Measurements from ENCODE around the gene SNRK.

Gene SNRK

DNA sequence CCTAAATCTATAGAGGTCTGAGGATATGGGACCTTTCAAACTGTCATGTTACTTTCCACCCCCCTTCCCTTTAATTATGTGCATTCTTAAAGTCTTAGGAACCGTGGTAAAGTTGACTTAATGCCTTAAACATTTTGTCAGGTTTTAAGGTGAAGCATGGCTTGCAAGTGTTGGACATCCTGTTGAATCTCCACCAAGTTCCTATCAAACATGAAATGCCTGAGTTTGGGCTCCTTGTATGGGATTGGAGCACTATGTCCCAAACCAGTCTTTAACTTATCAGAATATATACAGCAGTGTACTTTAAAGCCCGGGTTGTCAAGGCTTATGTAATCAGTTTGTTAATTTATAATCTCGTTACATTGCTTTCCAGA is 1.1 kb downstream of the SNRK start:
- no peak for TF ChIP-seq CTCF (IDR thresholded peaks at IDR 0.05; ENCODE audit: low read depth, low read length)
- Histone ChIP-seq H3K36me3 (no peaks in the 10 kb centered on the region), H3K9me3 (no peaks in the 10 kb centered on the region), H3K27me3 (no peaks in the 10 kb centered on the region), H3K4me1 (no peaks in the 10 kb centered on the region; the same call in 1 of the 2 replicates), H3K4me3 (ENCODE audit: low read depth, low read length) (peak overlapping the region; percentile 80)
- DNase-seq, result no peak

DNA sequence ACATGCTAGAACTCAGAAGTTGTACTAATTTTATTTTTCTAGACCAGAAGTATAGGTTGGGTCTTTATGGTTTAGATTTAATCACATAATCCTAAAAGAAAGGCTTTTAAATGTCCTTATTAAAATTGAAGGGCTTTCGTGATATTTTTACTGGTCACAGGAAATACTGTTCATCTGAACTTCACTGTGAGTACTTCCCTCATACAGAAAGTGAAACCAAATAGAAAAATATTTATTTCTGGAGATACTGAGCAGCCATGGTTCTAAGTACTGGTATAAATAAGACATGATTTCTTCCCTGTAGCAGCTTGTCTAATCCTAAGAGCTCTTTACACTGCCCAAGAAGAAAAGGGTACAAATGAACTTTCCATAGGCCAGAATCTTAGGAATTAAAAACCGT is 2.0 kb downstream of the SNRK start:
- peak overlapping the region; percentile 5; the same call in 1 of the 2 replicates for H3K4me3 ChIP-seq (ENCODE audit: low read depth, low read length)
- H3K4me1 ChIP-seq, result no peaks in the 10 kb centered on the region; the same call in 1 of the 2 replicates
- H3K9me3 ChIP-seq, result no peaks in the 10 kb centered on the region
- TF ChIP-seq CTCF (IDR thresholded peaks at IDR 0.05; ENCODE audit: low read depth, low read length), result no peak
- no peak for DNase-seq
- H3K36me3 ChIP-seq, result no peaks in the 10 kb centered on the region
- no peaks in the 10 kb centered on the region for H3K27me3 ChIP-seq

- H3K36me3 ChIP-seq, result no peaks in the 10 kb centered on the region
- H3K4me1 ChIP-seq, result no peaks in the 10 kb centered on the region; the same call in 1 of the 2 replicates
- DNase-seq, result no peak
- no peaks in the 10 kb centered on the region for H3K27me3 ChIP-seq
- no peak overlapping the region; the same call in 1 of the 2 replicates for H3K4me3 ChIP-seq (ENCODE audit: low read depth, low read length)
- no peak for TF ChIP-seq CTCF (IDR thresholded peaks at IDR 0.05; ENCODE audit: low read depth, low read length)
- H3K9me3 ChIP-seq, result no peaks in the 10 kb centered on the region
Observed at GRCh38 chr3:43288850-43289249, 2.5 kb downstream of the SNRK start.

GRCh38 chr3:43289401-43289800 is 3.1 kb downstream of the SNRK start:
- DNase-seq, result no peak
- no peaks in the 10 kb centered on the region for H3K36me3 ChIP-seq
- H3K9me3 ChIP-seq, result no peaks in the 10 kb centered on the region
- H3K4me3 ChIP-seq (ENCODE audit: low read depth, low read length), result no peak overlapping the region
- TF ChIP-seq CTCF (IDR thresholded peaks at IDR 0.05; ENCODE audit: low read depth, low read length), result no peak
- no peaks in the 10 kb centered on the region for H3K27me3 ChIP-seq
- H3K4me1 ChIP-seq, result no peaks in the 10 kb centered on the region; the same call in 1 of the 2 replicates

DNA sequence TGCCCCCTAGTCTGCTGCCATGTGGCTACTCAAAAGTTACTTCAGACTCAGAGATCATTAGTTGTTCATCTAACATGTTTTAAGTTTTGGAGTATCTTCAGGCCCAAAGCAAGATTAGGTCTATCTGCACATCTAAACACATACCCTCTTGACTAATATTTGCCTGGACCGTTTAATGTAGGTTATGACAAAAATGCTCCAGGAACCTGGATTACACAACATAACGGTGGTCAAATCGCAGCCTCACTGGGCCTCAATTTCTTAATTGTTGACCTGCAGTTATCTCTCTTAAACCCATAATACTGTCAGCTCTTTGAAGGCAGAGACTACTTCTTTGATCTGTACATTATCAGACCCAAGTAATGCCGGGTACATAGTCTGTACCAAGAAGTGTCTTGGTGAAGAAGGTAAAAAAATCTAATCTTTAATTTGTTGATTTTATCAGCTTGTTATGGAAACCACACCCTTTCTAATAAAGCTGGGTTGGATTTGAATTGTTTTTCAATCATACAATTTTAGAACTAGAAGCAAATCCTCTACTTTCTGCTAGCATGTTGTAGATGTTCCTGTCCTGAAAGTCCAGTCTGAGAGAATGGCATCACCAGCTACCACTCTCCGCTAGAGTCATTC is 3.6 kb downstream of the SNRK start:
- TF ChIP-seq CTCF (IDR thresholded peaks at IDR 0.05; ENCODE audit: low read depth, low read length), result no peak
- no peaks in the 10 kb centered on the region for H3K27me3 ChIP-seq
- H3K36me3 ChIP-seq, result no peaks in the 10 kb centered on the region
- DNase-seq, result no peak
- no peaks in the 10 kb centered on the region; the same call in 1 of the 2 replicates for H3K4me1 ChIP-seq
- no peak overlapping the region for H3K4me3 ChIP-seq (ENCODE audit: low read depth, low read length)
- H3K9me3 ChIP-seq, result no peaks in the 10 kb centered on the region

DNA sequence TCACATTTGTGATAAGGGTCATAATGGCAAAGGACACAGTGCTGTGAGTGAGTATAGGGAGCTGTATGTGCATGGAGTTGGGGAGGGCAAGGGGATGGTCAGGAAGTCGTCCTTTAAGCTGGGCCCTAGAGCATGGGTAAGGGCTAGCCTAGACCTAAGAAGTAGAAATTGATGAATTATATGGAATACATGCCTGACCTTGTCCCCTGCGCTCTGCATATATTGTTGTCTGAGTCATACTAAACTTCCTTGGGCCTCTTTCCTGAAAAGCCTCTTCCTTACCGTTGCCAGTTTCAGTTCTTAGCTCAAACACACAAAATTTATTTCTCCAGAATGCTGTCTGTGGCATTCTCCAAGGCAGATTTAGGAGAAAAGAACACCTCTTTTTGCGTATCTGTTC is 4.6 kb downstream of the SNRK start:
- no peak for TF ChIP-seq CTCF (IDR thresholded peaks at IDR 0.05; ENCODE audit: low read depth, low read length)
- DNase-seq, result no peak
- H3K9me3 ChIP-seq, result no peaks in the 10 kb centered on the region
- no peak overlapping the region for H3K4me3 ChIP-seq (ENCODE audit: low read depth, low read length)
- no peaks in the 10 kb centered on the region for H3K36me3 ChIP-seq
- H3K4me1 ChIP-seq, result no peaks in the 10 kb centered on the region; the same call in 1 of the 2 replicates
- no peaks in the 10 kb centered on the region for H3K27me3 ChIP-seq
